Measurements from ENCODE around the gene POU3F1.

The POU3F1 gene

DNA sequence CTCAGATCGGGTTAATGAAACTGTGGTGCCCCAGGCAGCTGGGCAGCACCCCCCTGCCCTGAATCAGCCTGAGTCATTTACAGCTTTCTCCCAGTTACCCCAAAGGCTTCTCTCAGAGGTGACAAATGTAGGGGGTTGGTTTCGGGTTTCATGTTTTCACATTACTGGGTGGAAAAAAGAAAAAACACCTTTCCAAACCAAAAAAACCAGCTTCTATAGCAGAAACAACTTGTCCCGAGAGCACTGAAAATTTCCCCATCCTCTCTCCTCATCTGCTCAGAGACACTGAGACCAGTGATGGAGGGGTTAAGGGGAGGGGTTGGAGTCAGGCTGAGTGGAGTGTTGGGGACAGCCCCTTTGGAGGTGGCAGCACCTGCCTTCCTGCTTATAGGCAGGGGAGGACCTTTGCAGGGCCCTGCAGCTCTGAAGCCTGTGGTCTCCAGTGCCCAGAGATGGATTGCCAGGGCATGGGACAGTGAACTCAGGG is 18.4 kb downstream of the POU3F1 start:
- DNase-seq (ENCODE audit: low read depth) = peak; percentile 69

DNA sequence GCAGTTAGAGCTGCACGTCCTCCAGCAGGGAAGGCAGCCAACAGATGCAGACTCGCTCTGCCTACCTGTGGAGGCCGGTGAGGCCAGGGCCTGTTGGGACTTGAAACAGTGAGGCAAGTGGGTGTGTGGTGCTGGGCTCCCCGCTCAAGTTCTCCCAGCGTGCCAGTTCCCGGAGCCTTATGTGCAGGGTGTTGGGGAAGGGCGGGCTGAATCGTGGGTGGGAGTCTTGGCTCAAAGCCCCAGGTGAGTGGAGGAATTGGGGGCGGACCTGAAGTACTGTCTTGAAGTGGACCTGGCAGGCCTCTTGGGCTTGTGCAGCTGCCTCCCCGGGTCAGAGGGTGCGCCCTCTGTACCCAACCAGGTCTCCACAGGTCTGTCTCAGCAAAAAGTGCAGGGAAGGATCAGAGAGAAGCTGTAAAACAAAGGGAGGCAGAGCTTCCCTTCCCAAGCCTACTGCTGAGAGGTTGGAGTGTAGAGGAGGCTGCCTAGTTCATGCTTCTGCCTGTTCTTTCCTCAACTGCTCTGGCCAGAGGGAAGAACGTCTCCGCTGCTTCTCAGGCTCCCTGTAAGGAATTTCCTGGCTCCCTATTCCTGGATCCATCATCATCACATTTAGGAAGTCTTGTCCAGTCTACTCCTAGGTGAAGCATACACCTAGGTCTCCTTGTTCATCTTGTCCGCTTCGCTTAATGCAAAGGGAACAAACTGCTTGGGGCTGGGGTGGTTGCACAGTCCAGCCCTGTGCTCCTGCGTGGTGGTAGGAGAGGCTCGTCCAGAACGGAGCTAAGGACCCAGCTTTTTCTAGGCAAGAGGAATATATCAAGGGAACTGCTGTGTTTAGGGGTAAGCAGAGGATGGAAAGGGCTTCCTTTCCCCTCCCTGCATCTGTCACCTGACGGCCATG is 19.1 kb downstream of the POU3F1 start:
- no peak for DNase-seq (ENCODE audit: low read depth)

DNA sequence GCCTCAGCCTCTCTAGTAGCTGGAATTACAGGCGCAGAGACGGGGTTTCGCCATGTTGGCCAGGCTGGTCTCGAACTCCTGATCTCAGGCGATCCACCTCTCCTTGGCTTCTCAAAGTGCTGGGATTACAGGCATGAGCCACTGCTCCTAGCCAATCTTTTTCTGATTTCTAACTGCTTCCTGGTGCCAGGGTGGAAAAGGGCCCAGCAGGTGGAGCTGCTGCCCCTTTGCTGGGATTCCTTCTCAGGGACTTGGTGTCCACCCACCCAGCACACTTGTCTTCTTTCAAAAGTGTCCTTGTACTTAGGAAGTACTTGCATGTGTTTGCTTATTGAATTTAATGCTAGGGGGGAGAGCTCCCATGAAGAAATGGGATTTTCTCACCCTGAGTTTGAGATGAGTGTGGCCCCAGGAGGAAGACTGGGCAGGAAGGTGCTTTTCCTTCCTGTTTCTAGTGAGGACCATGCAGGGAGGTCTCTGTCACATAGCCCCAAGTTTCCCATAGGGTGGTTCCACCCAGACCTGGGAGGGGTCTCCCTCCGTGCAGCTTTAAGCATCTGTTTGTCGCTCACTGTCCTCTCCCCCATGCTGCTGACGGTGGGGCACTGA is 19.9 kb downstream of the POU3F1 start:
- peak; percentile 50 for DNase-seq (ENCODE audit: low read depth)

DNA sequence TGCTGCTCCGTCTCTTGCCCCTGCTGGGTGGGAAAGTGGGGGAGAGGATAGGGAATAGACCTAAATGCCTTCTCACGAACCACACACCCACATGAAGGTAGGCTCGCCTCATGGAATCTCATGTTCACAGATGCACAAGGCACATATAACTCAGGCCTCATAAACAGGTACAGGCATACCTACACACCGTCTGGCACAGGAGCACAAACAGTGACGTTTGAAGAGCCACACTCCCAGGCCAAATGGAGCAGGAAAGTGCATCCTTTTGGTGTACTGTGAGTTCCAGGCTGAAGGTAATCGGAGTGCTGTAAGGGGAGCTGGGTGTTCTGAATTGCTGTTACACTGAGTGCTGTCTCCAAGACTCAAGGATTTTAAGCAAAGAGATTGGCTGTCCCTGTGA is 20.9 kb downstream of the POU3F1 start:
- DNase-seq (ENCODE audit: low read depth) = no peak

DNA sequence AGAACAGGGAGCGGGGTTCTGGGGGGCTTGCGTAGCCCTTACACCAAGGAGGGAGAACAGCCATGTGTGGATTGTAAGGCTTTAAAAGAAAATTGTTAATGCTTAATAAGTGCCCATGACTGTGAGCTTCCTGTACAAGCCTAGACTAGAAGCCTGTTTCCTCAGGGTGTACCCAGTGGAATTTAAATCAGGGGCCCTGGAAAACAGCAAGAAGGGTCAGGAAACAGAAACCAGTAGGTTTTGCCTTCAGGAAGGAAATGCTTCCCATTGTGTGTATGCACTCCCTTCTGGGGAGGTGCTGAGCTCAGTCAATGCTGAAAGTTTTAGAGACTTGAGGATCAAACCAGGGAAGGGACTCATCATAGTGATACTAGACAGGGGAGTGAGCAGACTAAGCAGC is 21.4 kb downstream of the POU3F1 start:
- no peak for DNase-seq (ENCODE audit: low read depth)

DNA sequence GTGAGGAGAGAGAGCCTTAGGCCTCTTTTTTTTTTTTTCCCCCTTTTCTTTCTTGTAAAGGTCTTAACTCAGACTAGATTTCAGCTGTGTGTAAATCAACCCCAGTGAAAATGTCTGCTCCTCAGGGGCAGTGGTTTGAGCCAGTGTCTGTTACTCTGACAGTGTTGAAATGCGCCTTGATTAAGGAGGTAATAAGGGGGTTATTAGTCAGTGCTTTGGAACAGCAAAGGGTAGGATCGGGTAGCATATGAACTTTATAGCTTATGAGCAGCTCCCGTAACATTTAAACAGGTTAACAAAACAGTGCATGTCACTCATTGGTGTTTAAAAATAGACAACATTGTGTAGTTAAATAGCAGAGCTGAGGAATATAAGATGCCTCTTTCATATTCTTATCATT is 23.8 kb downstream of the POU3F1 start:
- no peak for DNase-seq (ENCODE audit: low read depth)

DNA sequence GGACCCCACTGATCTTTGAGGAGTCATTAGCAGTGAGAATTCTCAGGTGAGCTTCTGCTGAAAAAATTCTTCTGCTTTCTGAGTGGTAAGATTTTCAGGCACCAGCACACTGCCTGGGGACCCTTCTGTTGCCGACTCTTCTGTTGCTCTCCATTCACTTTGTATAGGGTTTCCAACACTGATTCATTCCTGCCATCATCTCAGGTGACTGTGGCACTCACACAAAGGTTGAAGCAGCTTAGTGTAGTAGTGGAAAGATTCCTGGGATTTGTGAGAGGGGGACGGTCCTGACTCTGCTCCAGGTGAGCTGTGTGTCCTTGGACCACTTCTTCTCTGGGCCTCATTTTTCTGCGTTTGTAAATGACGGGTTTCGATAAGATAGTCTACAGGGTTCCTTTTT is 24.6 kb downstream of the POU3F1 start:
- DNase-seq (ENCODE audit: low read depth) = no peak

DNA sequence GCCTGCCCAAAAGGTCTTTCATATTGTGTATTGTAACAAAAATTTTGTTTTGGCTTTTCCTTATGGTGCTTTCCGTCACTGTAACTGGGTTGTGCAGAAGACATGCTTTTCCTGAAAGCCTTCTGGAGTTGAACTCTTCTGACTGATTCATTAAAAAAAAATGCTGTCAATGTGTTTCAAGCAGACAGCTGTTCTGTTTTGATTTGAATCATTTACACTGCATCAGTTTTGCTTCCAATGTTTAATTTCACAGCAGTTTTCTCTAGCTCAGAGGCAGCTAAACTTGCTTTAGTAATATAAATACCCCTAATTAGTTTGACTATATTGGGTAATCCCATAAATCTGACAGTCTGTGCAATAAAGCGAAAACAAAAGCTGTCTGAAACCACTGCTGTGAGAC is 26.2 kb downstream of the POU3F1 start:
- DNase-seq (ENCODE audit: low read depth) = no peak

DNA sequence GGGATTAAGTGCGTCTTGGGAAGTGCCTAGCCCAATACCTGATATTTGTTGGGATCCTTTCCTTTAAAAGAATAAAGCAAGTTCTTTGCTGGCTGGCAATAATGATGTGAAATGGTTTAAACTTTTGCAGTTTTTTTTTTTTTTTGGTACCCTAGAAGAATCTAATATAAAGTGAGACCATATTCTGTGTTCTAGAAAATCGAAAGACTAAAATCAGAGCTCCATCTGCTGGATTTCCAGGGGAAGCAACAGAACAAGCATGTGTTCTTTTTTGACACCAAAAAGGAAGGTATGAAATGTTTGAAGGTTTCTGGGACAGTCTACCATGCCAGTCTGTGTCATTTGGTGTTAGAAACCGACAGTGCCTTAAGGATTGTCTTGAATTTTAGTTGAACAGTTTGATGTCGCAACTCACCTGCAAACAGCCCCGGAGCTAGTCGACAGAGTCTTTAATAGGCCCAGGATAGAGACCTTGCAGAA is 27.7 kb downstream of the POU3F1 start:
- no peak for DNase-seq (ENCODE audit: low read depth)

DNA sequence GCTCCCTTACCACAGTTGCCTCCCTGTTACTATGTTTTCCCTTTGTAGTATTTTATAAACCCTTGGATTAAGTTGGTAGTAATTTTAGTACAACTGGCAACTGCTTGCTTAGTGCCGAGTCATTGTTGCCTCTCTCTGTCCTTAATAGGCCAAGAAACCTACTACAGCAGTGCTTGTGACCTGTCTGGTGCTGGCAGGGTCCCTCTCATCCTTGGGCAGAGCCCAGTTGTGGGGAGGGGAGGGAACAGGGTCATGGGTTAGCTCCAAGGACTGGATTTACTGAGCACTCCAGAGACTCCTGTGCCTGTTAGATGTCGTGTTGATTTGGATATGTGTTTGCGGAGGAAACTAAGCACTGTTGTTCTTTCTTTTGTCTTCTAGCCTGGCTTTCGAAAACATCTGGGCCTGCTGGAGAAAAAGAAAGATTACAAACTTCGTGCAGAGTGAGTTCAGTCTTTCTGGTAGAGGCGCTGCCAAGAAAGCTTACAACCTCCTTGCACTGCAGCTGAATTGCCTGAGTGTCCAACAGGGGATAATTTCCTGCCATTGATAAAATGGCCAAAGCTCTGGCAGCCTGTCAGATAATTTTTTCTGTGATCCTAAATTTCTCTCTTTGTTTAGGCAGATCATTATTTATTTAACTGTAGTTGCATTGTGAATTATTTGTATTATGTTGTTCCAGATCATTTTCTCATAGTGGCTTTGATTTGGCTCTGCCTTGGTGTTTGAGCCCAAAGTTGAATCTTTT is 30.4 kb downstream of the POU3F1 start:
- no peak for DNase-seq (ENCODE audit: low read depth)

DNA sequence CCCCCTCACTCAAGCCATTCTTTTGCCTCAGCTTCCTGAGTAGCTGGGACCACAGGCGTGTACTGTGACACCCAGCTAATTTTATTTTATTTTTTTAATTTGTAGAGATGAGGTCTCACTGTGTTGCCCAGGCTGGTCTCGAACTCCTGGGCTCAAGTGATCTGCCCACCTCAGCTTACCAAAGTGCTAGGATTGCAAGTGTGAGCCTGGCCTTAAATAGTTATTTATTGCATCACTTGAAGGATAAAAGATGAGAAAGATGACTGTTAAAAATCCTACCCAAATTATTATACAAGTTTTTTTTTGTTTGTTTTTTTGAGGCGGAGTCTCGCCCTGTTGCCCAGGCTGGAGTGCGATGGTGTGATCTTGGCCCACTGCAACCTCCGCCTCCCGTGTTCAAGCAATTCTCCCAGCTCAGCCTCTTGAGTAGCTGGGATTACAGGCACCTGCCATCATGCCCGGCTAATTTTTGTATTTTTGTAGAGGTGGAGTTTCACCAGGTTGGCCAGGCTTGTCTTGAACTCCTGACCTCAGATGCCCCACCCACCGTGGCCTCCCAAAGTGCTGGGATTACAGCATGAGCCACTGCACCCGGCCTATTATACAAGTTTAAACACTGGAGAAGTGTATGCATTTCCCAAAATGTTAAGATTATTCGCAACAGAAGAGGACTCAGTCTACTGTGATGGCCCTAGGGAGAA is 31.7 kb downstream of the POU3F1 start:
- DNase-seq (ENCODE audit: low read depth) = no peak

DNA sequence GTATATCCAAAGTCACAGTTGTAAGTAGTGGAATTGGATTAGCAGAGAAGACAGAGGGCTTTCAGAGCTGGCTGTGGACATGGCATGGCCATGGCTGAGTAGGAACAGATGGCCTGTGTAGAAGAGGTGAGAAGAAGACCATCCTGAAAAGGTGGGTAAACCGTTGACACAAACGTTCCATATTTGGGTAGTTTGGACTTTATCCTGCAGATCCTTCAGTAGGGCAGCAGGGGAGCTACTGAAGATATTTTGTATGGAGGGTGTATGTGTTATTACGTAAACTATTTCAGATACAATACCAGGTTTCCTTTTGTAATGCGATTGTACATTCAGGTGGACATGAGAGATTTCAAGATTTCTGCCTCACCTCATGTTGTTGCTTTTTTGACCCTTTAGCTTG is 32.4 kb downstream of the POU3F1 start:
- no peak for DNase-seq (ENCODE audit: low read depth)

DNA sequence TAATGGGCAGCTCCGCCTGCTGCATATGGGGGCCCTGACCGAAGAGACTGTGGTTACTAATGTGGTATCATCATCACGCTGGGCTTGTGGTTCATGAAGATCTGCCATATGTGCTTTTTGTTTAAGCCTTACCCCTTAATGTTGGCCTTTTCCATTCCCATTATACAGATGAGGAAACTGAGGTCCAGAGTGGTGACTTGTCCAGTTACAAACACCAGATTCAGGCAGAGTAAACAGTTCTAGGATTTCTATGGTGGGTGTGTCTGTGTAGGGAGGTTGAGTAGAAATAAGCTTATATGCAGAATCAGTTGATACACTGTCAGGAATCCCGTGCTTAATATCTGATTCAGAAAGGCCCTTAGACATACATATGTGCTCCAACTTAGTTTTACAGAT is 33.4 kb downstream of the POU3F1 start:
- no peak for DNase-seq (ENCODE audit: low read depth)

DNA sequence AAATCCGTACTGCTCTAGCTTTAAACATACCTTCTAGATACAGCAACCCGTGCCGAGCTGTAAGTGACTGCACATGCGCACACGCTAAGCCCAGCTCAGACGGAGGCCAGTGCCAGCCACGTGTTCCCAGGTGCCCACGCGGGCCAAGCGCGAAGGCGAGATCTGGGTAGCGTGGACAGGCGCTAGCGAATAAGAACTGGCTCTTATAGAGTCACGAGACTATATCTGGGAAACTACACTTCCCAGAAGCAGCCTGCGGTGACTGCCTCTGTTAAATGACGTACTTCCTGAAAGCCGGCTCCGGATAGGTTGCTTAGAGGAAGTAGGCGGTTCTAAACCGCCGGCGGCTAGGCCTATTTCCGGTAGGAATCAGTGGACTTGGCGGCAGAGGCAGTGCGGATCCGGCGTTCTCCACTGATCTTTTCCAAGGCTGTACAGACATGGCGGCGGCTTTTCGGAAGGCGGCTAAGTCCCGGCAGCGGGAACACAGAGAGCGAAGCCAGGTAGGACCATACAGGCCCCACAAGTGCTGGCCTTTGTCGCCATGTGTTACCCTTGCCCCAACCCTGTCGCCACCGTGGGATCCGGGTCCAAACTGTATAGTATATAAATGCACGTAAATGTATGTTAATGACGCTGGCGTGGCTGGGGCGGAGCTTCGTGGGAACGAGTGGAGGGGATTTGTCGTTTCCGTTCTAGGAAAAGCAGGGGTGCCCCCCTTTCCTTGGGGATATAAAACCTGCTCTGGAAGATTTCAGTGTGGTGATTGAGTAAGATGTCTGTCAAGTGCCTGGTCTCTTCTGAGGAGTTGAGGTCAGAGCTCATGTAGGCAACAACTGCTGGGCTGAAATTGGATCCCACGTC is 34.0 kb downstream of the POU3F1 start, which contains the start of gene UTP11:
Gene UTP11, plus strand, starts transcription at position 372 of the 864 bp plus-strand sequence. Its CDS starts 69 bp downstream, at position 441.
- peak; percentile 84 for DNase-seq (ENCODE audit: low read depth)

DNA sequence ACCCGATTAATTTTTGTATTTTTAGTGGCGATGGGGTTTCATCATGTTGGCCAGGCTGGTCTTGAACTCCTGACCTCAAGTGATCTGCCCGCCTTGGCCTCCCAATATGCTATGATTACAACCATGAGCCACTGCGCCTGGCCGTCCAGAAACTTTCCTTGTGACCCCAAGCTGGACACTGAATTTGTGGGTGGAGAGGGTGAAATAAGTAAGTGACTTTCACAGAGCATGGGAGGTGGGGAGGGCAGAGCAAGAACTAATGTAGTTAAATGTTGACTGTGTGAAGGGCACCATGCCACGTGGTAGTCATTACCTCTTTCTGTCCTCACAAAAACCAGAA is 36.8 kb downstream of the POU3F1 start:
- DNase-seq (ENCODE audit: low read depth) = no peak

DNA sequence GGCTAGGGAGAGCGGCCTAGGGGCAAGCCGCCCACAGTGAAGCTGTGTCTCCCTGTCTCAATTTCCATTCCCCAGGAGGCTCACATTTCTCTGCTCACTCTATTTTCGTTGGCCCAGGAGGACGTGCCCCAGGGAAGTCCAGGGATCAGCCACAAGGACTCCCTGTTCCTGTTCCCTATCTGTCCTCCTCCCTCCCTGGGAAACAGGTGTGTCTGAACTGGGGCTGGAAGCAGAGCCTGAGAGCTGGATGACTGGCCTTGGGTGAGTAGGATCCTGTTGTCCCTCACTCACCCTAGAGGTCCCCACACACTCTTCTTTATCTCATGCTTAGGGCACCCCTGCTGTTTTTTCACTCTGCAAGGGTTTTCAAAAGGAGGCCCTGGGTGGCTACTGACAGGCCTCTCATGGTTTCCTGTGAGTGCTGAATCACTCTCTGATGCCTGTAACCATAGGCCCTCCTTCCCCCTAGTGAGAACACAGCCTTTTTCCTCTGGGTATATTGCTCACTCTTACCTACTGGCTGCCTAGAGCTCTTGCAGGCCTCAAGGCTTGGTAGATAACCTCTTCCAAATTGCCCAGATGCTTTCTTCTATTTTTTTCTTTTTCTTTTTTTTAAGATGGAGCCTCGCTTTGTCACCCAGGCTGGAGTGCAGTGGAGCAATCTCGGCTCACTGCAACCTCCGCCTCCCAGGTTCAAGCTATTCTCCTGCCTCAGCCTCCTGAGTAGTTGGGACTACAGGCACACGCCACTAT is 37.3 kb downstream of the POU3F1 start:
- DNase-seq (ENCODE audit: low read depth) = peak; percentile 44

DNA sequence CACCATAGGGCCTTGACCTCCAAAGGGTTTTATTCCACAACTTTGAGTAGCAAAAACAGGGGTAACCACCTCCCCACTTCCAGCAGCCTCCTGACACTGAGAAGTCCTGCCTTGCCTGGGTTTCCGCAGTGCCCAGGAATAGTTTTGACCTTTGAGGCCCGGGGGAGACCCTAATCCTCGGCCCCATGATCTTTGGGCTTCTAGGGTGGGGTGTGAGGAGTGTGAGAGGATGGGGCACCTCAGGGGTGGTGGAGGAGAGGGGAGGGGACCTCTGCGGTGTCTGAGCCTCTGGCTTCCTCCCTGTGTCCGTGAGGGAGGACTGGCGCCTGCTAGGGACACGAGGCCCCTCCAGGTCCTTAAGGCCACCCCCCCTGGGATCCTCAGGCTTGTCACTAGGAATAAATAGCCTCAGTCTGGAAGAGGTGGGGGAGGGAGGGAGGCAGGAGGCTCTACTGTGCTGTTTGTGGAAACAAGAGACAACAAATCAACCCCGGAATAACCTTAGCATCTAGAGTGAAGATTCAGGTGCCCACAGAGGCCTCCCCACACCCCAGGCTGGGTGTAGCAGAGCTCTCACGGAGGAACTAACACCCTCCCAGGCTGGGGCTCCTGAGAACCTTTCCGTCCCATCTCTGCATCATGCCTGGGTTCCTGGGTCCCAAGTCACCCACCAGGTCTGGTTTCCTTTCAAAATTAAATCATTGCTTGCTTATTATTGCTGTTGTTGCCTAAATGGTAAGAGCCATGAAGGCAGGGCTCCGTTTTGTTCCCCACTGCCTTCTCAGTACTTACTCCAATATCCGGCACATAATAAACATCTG is 40.4 kb downstream of the POU3F1 start:
- no peak for DNase-seq (ENCODE audit: low read depth)

DNA sequence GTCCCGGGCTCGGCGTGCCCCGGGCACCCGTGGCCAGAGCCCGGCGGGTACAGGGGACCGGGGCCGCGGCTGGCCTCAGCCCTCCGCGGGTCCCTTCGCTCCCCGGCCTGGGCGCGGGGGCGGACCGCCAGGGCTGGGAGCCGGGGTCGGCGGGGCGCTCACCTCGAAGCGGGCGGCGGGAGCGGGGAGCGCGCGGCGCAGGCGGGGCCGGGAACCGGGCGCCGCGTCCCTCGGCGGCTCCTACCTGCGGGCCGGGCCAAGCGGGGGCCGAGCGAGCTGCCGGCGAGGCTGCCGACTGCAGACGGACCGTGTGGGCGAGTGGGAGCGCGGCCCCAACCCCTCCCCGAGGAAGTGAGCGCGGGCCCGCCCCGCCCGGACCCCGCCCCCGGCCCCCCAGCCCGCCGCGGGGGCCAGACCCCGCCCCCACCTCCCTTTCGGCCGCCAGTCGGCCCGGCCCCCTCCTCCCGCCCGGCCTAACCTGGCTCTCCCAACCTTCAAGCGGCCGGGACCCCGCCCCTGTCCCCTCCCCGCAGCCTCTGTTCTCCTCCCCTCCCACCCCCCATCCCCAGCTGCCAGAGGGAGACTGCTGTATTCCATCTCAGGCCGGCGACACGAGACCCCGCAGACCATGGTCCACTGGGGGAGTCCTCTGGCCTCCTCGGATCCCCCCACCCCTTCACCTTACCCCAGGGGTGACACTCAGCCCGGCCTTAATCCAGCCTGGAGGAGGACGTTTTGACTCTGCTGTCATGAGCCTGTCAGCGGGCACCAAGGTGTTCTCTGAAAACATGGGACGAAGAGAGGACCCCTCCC is 41.2 kb downstream of the POU3F1 start, which contains the start of gene FHL3:
Gene FHL3, minus strand, starts transcription at position 320 of the 813 bp plus-strand sequence. CDS start 6,102 bp downstream, outside the sequence.
- DNase-seq (ENCODE audit: low read depth) = peak; percentile 57
